Right atrium auricular region (tissue), 2 donors: ENCODE measurements around the gene TACSTD2. TPM values are rescaled to one million over a fixed set of nuclear protein-coding genes. Genes with fewer than 3 reads are reported as not detected.
"Not testable (repeated sequence)": the region's sequence is repeated elsewhere in the genome, so short reads cannot be mapped to it uniquely, and the experiment has no call there.

ENCODE experiments used
- DNase-seq: peaks from one replicate; pipeline ENCODE4 v3.0.0-alpha.2; 2019; ENCODE audit warnings: low spot score
- H3K27ac ChIP-seq, 2 donors: fragments of 200-600 bp; sonication (generic); 1 replicate in 1 of 2; 2 replicates in 1 of 2; pipeline ENCODE4 v1.5.1; 2016 to 2019
- H3K27me3 ChIP-seq, 2 donors: fragments of 200-600 bp; sonication (generic); one replicate each; pipeline versions ENCODE4 v1.5.1 to v1.6.0; 2017 to 2019
- H3K36me3 ChIP-seq: fragments of 200-600 bp; sonication (generic); one replicate; pipeline ENCODE4 v1.5.1; 2016
- H3K4me1 ChIP-seq, 2 donors: fragments of 200-600 bp; sonication (generic); one replicate each; pipeline versions ENCODE4 v1.5.1 to v1.6.0; 2017 to 2019
- H3K4me3 ChIP-seq, 2 donors: fragments of 200-600 bp; sonication (generic); 1 replicate in 1 of 2; 2 replicates in 1 of 2; pipeline ENCODE4 v1.5.1; 2017 to 2019; ENCODE audit warnings: mild to moderate bottlenecking in 1 of 2, moderate library complexity in 1 of 2
- H3K9me3 ChIP-seq, 2 donors: fragments of 200-600 bp; sonication (generic); one replicate each; pipeline ENCODE4 v1.5.1; 2019
- total RNA-seq, 2 donors: library from RNA; depleted of rRNA; stranded (reverse); fragments of >200 nt; gene quantifications; one replicate each; pipeline ENCODE4 v1.1.0, GENCODE V29; 2016
- TF ChIP-seq, protein P1 (sequence below), 2 donors: fragments of 200-600 bp; sonication (generic); IDR thresholded peaks; one replicate each; pipeline ENCODE4 v1.5.1; 2019; ENCODE audit warnings: antibody characterized with exemption in 2 of 2

Gene TACSTD2
- total RNA-seq, 2 donors from 2014 or later = 0.71 TPM; not detected in 1

DNA sequence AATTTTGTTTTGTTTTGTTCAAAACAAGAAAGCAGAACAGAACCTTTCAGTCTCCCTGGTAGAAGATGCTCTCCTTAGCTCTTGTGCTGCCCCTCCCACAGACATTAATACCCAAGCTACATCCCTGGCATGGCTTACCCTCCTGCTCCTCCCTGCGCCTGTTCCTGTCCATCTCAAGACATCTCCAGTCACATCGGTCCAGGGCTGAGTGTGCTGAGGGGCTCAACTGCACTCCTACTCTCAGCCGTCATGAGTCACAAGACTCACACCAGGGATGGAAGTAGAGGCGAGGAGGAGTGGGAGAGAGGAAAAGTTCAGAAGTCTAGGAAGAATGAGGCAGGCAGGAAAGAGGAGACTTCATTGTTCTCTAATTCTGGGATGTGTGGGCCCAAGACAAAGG is 9.2 kb upstream of the TACSTD2 start:
- H3K27me3 ChIP-seq = no peaks in the 10 kb centered on the region
- H3K4me3 ChIP-seq = no peak overlapping the region
- DNase-seq = no peak
- H3K27ac ChIP-seq = no peak overlapping the region
- TF ChIP-seq, protein P1, sequence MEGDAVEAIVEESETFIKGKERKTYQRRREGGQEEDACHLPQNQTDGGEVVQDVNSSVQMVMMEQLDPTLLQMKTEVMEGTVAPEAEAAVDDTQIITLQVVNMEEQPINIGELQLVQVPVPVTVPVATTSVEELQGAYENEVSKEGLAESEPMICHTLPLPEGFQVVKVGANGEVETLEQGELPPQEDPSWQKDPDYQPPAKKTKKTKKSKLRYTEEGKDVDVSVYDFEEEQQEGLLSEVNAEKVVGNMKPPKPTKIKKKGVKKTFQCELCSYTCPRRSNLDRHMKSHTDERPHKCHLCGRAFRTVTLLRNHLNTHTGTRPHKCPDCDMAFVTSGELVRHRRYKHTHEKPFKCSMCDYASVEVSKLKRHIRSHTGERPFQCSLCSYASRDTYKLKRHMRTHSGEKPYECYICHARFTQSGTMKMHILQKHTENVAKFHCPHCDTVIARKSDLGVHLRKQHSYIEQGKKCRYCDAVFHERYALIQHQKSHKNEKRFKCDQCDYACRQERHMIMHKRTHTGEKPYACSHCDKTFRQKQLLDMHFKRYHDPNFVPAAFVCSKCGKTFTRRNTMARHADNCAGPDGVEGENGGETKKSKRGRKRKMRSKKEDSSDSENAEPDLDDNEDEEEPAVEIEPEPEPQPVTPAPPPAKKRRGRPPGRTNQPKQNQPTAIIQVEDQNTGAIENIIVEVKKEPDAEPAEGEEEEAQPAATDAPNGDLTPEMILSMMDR (IDR thresholded peaks at IDR 0.05) = no peak
- no peaks in the 10 kb centered on the region for H3K36me3 ChIP-seq
- no peaks in the 10 kb centered on the region for H3K9me3 ChIP-seq
- peaks cover 0 to 17% of the 10 kb centered on the region in 2 donors for H3K4me1 ChIP-seq

DNA sequence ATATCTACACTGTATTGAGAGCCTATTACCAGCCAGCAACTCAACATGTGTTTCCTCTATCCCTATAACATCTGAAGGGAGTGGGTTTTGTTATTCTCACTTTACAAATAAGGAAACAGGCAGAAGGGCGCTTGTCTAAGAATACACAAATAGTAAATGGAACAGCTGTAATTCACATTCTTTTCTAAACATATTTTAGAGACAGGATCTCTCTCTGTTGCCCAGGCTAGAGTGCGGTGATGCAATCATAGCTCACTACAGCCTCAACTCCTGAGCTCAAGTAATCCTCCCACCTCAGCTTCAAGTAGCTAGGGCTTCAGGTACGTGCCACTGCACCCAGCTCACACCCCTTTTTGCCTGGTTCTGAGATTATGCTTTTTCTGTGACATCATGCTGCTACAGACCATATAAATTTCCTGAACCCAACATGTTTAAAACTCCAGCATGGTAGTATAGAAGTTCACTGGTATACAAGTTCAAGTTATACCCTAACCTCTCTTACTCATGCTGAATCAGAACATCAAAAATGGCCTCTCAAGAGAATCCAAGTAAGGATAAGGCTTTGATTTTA is 8.6 kb upstream of the TACSTD2 start:
- no peaks in the 10 kb centered on the region for H3K9me3 ChIP-seq
- no peaks in the 10 kb centered on the region for H3K27me3 ChIP-seq
- H3K4me3 ChIP-seq = no peak overlapping the region
- TF ChIP-seq, protein P1 (IDR thresholded peaks at IDR 0.05) = no peak
- no peak for DNase-seq
- no peaks in the 10 kb centered on the region for H3K36me3 ChIP-seq
- peaks cover 0 to 17% of the 10 kb centered on the region in 2 donors for H3K4me1 ChIP-seq
- peak overlapping the region in 1 of 2 donors; percentile 56 for H3K27ac ChIP-seq

DNA sequence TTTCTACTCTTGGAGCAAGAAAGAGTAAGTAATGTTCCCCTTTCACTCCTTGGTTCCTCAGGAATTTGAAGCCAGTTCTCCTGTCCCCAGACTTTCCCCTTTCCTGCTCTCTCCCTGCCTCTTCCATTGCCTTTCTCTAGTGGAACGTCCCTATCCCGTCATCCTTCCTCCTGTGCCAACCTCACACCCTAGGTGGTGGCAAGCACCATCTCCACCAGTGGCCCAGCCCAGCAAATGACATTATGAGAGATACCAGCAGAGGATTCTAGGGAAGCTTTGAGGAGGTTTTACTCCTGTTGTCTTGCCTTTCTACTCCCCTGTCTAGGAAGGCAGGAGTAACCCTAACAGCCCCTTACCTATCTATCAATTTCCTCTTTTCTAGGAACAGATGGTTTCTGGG is 8.1 kb upstream of the TACSTD2 start:
- no peak overlapping the region for H3K4me3 ChIP-seq
- H3K36me3 ChIP-seq = no peaks in the 10 kb centered on the region
- peak overlapping the region in 1 of 2 donors; percentile 56 for H3K27ac ChIP-seq
- no peaks in the 10 kb centered on the region for H3K27me3 ChIP-seq
- DNase-seq = no peak
- TF ChIP-seq, protein P1 (IDR thresholded peaks at IDR 0.05) = no peak
- H3K4me1 ChIP-seq = peaks cover 0 to 17% of the 10 kb centered on the region in 2 donors
- no peaks in the 10 kb centered on the region for H3K9me3 ChIP-seq

DNA sequence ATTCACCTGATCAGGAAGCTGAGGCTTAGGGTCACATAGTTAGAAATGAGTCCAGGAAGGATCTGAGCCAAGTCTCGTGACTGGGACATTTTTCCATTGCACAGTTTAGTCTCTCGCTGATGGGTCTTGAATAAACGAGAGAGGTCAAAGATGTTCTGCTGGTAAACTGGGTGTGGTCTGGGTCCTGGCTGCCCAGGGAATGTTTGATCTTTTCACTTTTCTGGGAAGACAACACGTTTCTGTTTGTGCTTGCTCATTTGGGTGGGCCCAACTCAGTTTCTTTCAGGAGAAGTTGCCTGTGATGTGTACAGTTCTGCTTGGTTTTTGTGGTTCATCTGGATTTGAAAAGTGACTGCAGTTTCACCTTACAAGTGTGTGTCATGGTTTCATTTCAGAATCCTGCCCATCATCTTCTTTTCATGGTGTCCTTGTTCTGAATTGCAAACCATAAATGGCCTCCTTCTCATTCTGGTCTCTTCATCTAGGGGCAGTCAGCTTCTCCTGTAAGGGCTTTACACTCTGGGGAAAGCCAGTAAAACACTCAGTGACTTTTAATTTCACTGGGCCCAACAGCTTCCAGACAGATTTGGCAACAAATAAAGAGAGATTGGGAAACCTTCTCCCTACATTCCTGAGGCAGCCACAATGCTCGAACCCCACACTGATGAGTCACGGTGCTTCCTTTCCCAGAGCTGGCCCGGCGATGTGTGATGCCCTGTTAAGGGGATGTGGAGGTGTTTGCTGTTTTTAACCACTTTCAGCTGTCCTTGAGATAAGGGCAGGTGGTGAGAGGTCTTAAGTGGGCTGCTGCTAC is 7.2 kb upstream of the TACSTD2 start:
- Histone ChIP-seq H3K4me1 (peaks cover 0 to 17% of the 10 kb centered on the region in 2 donors), H3K4me3 (no peak overlapping the region), H3K9me3 (no peaks in the 10 kb centered on the region), H3K36me3 (no peaks in the 10 kb centered on the region), H3K27ac (peak overlapping the region in 1 of 2 donors; percentile 56), H3K27me3 (no peaks in the 10 kb centered on the region)
- DNase-seq = peak; percentile 89
- TF ChIP-seq, protein P1 (IDR thresholded peaks at IDR 0.05) = no peak

DNA sequence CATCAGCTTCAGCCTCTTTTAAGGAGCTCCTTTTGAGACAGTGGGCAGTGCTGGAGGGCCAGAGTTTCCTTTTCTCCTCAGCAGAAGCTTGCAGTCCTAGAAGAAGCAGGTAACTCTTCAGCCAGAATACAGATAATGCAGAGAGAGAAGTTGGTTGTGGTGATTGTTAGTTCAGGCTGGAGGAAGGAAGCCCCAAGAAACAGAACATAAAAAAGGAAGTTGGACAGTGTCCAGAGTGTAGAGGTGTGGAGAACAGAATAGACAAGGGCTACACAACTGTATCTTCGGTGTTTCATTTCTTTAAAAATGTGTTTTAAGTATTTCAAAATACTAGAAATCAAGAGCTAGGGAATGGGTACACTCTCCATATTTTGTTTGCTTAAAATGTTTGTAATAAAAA is 6.4 kb upstream of the TACSTD2 start:
- Histone ChIP-seq H3K4me1 (peaks cover 0 to 17% of the 10 kb centered on the region in 2 donors), H3K9me3 (no peaks in the 10 kb centered on the region), H3K4me3 (no peak overlapping the region), H3K27me3 (no peaks in the 10 kb centered on the region), H3K36me3 (no peaks in the 10 kb centered on the region), H3K27ac (peak overlapping the region in 1 of 2 donors; percentile 56)
- TF ChIP-seq, protein P1 (IDR thresholded peaks at IDR 0.05) = no peak
- DNase-seq = no peak

DNA sequence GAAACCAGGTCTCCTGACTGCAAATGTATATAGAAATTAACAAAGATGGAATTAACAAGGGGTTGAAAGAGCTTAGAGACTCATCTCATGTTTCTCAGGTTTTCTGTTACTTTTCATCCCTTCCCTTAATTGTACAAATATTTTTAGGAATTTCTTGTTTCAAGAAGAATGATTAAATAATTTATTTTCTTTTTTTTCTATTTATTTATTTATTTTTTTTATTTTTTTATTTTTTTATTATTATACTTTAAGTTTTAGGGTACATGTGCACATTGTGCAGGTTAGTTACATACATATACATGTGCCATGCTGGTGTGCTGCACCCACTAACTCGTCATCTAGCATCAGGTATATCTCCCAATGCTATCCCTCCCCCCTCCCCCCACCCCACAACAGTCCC is 5.1 kb upstream of the TACSTD2 start:
- DNase-seq, H3K9me3 ChIP-seq: not testable (repeated sequence)
- H3K4me1 ChIP-seq = peaks cover 0 to 19% of the 10 kb centered on the region in 2 donors

More for the DNA sequence above, 5.1 kb upstream of the TACSTD2 start:
- H3K36me3 ChIP-seq, H3K27ac ChIP-seq, H3K27me3 ChIP-seq, H3K4me3 ChIP-seq: not testable (repeated sequence)
